ENCODE measurements around the gene SLAMF9. TPM values are rescaled to one million over a fixed set of nuclear protein-coding genes. Genes with fewer than 3 reads are reported as not detected.
A peak's percentile ranks its signal among the peaks of the same experiment; 100 is the strongest.
"Not testable (repeated sequence)": the region's sequence is repeated elsewhere in the genome, so short reads cannot be mapped to it uniquely, and the experiment has no call there.

SLAMF9 gene
- total RNA-seq, 2 experiments from 2014 or later = not detected

GRCh38 chr1:159916242-159917051 lies 37.6 kb downstream of the SLAMF9 start:
- no peak for ATAC-seq
- Mint-ChIP-seq H3K4me3 (no peak overlapping the region), H3K27ac (peak overlapping the region; percentile 37), H3K9me3 (ENCODE audit: low read depth) (no peaks in the 10 kb centered on the region), H3K27me3 (no peaks in the 10 kb centered on the region), H3K4me1 (peaks cover 67% of the 10 kb centered on the region), H3K36me3 (peaks cover 42% of the 10 kb centered on the region)
- CTCF ChIA-PET = interaction anchor here (0.6 to 1.6 kb wide), 4 partner anchors 18 to 1328 kb away, joined by 3 read pairs; no protein-coding TSS in a partner anchor
- no peak for DNase-seq

GRCh38 chr1:159915571-159916241 lies 38.3 kb downstream of the SLAMF9 start:
- Mint-ChIP-seq H3K4me1 (peaks cover 67% of the 10 kb centered on the region), H3K9me3 (ENCODE audit: low read depth) (no peaks in the 10 kb centered on the region), H3K27me3 (no peaks in the 10 kb centered on the region), H3K36me3 (peaks cover 35% of the 10 kb centered on the region), H3K4me3 (no peak overlapping the region), H3K27ac (peak overlapping the region; percentile 37)
- CTCF ChIA-PET = interaction anchor here (0.8 to 2.2 kb wide), 5 partner anchors 9 to 91 kb away, joined by 3 to 6 read pairs (median 3); partner anchors contain the start of gene TAGLN2
- ATAC-seq = no peak
- no peak for DNase-seq

- no peaks in the 10 kb centered on the region for H3K27me3 Mint-ChIP-seq
- H3K27ac Mint-ChIP-seq = peak overlapping the region; percentile 3
- CTCF ChIA-PET = interaction anchor here (2.0 to 2.2 kb wide), 2 partner anchors 10 to 93 kb away, joined by 4 to 6 read pairs; partner anchors contain the start of gene TAGLN2
- DNase-seq (no peak), ATAC-seq (no peak)
- H3K4me1 Mint-ChIP-seq = peaks cover 65% of the 10 kb centered on the region
- peaks cover 23% of the 10 kb centered on the region for H3K36me3 Mint-ChIP-seq
- H3K4me3 Mint-ChIP-seq = no peak overlapping the region
- H3K9me3 Mint-ChIP-seq (ENCODE audit: low read depth) = no peaks in the 10 kb centered on the region
Observed at GRCh38 chr1:159914252-159915018, 39.6 kb downstream of the SLAMF9 start.

GRCh38 chr1:159913451-159914192 lies 40.4 kb downstream of the SLAMF9 start:
- Mint-ChIP-seq H3K9me3 (ENCODE audit: low read depth) (no peaks in the 10 kb centered on the region), H3K36me3 (peaks cover 16% of the 10 kb centered on the region), H3K27me3 (no peaks in the 10 kb centered on the region), H3K27ac (peak overlapping the region; percentile 25), H3K4me1 (peaks cover 60% of the 10 kb centered on the region), H3K4me3 (no peak overlapping the region)
- CTCF ChIA-PET = interaction anchor here (1.0 to 2.2 kb wide), 3 partner anchors 11 to 93 kb away, joined by 3 to 6 read pairs (median 4); partner anchors contain the start of gene TAGLN2
- DNase-seq = no peak
- ATAC-seq = no peak

DNA sequence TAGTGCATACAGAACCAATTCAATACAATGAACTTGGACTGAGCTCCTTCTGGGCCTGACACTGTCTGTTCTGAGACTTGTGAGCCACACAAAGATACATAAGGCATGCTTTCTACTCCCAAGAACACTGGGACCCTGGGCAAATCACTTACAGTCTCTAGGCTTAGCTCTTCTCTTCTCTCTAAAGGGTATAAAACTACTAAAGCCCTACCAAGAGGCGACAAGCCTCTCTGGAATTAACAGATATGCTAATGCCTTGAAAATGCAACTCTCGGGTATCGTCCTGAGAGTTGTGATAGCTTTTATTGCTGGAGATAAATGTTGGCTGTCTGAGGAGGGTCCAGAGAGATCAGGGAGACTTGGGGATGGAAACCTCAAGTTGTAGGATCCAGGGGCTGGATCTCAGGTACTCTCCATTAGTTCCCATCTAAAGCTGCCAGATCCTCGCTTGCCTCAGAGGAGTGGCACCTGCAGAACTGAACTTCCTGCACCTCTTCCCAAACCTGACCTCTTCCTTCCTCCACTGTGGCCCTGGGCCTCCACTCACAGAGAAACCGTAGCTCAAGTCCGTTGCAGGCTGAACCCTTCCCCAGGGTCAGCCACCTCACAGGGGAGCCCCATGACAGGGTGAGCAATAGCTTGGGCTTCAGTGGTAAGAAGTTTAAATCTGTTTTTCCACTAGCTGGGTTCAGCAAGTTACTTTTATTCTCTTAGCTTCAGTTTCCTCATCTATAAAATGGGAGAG lies 42.5 kb downstream of the SLAMF9 start:
- Mint-ChIP-seq H3K36me3 (peaks cover 3% of the 10 kb centered on the region), H3K27me3 (no peaks in the 10 kb centered on the region), H3K4me3 (no peak overlapping the region), H3K4me1 (peaks cover 49% of the 10 kb centered on the region), H3K27ac (peak overlapping the region; percentile 83), H3K9me3 (ENCODE audit: low read depth) (no peaks in the 10 kb centered on the region)
- CTCF ChIA-PET = interaction anchor here (1.0 to 1.5 kb wide), 2 partner anchors 24 to 84 kb away, joined by 3 to 4 read pairs; partner anchors contain the start of gene SLAMF8
- DNase-seq = peak; percentile 57
- peak; percentile 25 for ATAC-seq

DNA sequence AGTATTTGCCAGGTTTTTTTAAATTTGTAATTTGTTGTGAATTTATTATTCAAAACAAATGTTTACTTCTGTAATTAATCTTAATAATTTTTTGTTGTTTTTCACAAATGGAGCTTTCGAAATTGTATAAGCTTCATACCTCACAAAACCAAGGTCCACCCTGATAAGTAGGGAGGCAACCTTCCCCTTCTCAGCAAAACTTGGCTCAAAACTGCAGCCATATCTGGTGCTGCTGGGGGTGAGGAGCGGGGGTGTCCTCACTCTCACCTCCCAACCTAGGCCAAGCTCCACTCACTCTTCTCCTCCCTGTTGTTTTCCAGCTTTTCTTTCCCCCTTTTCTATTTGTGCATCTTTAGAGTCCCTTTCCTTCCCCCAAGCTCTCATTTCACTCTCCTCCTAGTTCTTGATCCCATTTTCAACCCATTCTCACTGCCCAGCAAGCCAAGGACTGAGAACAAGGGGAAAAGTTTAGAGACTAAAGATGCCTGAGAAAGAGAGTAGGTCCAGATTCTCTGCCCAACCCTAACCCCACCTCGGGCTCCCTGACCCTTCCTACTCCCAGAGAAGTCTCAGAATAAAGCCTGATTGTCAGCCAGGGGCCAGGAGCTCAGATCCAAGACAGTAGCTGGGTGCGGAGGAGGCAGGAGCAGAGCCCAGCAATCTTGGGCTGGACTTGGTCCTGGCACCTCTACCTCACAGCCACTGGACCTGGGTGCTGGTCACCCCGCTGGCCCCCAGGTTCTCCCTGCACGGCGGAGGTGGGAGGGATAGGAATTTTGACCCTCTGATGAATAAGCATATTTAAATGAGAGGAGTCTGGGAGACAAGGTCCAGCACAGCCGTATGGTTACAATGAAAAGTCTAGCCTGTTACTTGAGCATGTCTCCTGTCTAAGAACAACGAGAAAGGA lies 45.8 kb downstream of the SLAMF9 start:
- Mint-ChIP-seq H3K27ac (no peak overlapping the region), H3K36me3 (peaks cover 3% of the 10 kb centered on the region), H3K4me3 (no peak overlapping the region), H3K9me3 (ENCODE audit: low read depth) (no peaks in the 10 kb centered on the region), H3K4me1 (peaks cover 40% of the 10 kb centered on the region), H3K27me3 (no peaks in the 10 kb centered on the region)
- CTCF ChIA-PET = interaction anchor here (1.3 to 2.7 kb wide), 5 partner anchors 13 to 109 kb away, joined by 3 to 8 read pairs (median 4); no protein-coding TSS in a partner anchor
- DNase-seq (no peak), ATAC-seq (no peak)

GRCh38 chr1:159906960-159907359 lies 47.1 kb downstream of the SLAMF9 start:
- Mint-ChIP-seq H3K36me3 (no peaks in the 10 kb centered on the region), H3K9me3 (ENCODE audit: low read depth) (no peaks in the 10 kb centered on the region), H3K4me3 (no peak overlapping the region), H3K4me1 (peaks cover 26% of the 10 kb centered on the region), H3K27ac (no peak overlapping the region), H3K27me3 (no peaks in the 10 kb centered on the region)
- CTCF ChIA-PET = interaction anchor here (0.8 to 2.7 kb wide), 5 partner anchors 12 to 108 kb away, joined by 3 to 8 read pairs (median 3); no protein-coding TSS in a partner anchor
- ATAC-seq (no peak), DNase-seq (no peak)

- CTCF ChIA-PET = interaction anchor here (1.1 to 1.3 kb wide), 2 partner anchors 14 to 114 kb away, joined by 4 read pairs; no protein-coding TSS in a partner anchor
- not testable (repeated sequence) for ATAC-seq, H3K36me3 Mint-ChIP-seq
Observed at GRCh38 chr1:159904036-159904435, 50.0 kb downstream of the SLAMF9 start.

DNA sequence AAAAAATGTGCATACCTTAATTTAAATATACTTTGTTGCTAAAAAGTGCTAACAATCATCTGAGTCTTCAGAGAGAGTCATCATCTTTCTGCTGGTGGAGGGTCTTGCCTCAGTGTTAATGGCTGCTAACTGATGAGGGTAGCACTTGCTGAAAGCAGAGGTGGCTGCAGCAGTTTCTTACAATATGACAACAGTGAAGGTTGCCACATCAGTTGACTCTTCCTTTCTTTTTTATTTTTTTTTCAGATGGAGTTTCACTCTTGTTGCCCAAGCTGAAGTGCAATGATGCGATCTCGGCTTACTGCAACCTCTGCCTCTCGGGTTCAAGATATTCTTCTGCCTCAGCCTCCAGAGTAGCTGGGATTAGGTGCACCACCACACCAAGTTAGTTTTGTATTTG lies 51.5 kb downstream of the SLAMF9 start:
- no peaks in the 10 kb centered on the region for H3K36me3 Mint-ChIP-seq
- H3K27me3 Mint-ChIP-seq = no peaks in the 10 kb centered on the region
- no peak for ATAC-seq
- no peak overlapping the region for H3K4me3 Mint-ChIP-seq
- no peak overlapping the region for H3K27ac Mint-ChIP-seq
- no peaks in the 10 kb centered on the region for H3K4me1 Mint-ChIP-seq
- CTCF ChIA-PET = no interaction called here
- no peak for DNase-seq
- no peaks in the 10 kb centered on the region for H3K9me3 Mint-ChIP-seq (ENCODE audit: low read depth)

More at GRCh38 chr1:159904036-159904435, 50.0 kb downstream of the SLAMF9 start:
- H3K4me1 Mint-ChIP-seq; H3K9me3 Mint-ChIP-seq (ENCODE audit: low read depth); DNase-seq; H3K27me3 Mint-ChIP-seq; H3K27ac Mint-ChIP-seq; H3K4me3 Mint-ChIP-seq: not testable (repeated sequence)

All from activated CD8-positive, alpha-beta memory T cell treated with anti-CD3 and anti-CD28 coated beads, Interleukin-2, amount 10 ng/mL, durations not matched to agents 7 days and 5 days (primary cell).